Measurements from ENCODE around the gene PDCD2L.

DNA sequence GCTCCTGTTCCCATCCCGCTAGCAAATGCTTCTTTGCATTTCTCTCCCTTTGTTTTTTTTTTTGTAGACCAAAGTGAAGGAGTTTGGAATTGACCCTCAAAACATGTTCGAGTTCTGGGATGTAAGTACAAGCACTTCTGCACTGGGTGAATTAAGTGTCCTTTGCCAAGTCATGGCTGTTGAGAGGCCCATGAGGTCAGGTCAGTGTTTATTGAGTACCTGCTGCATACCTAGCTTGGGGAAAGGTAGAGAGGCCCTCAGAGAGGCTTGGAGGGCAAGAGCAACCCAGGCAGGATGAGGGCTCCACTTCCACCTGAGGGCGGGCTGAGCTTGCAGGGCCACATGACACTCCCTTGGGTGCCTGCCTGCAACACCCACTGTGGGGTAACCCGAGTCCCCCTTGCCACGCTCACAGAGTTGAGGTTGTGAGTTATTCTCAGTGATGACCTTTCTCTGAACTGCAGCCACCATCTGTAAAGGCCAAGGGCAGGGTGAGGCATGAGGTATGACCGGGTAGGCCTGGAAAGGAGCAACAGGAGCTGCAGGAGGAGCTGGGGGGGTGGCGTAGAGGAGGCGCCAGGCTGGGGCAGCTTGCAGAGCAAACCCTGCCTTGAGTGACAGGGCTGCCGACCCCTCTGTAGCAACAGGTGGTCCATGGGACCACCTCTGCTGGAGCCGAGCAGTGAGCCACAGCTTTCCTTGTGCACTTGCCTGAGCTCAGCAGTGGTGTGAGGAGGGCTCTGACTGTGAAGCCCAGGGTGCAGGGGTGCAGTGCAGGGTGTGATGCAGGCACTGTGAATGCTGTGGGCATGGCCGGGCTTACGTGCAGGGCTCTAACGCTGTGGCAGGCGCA lies 22.6 kb upstream of the PDCD2L start:
- TF ChIP-seq POLR2AphosphoS5 (IDR thresholded peaks at IDR 0.05; ENCODE audit: low read depth, low read length) (no peak), CEBPB (IDR thresholded peaks at IDR 0.05; ENCODE audit: low read depth, low read length) (no peak)
